Measurements from ENCODE around the gene STAM.
"Not testable (repeated sequence)": the region's sequence is repeated elsewhere in the genome, so short reads cannot be mapped to it uniquely, and the experiment has no call there.

STAM gene

GRCh38 chr10:17643755-17644484, at the start of gene STAM:
Gene STAM (plus strand): TSS chr10:17644151. CDS start chr10:17644340, 189 bp downstream.
- peak; percentile 100 for DNase-seq

GRCh38 chr10:17597386-17597785, 46.6 kb upstream of the STAM start:
- no peak for DNase-seq

- no peak for DNase-seq
These were observed 44.9 kb upstream of the STAM start for GRCh38 chr10:17599089-17599488.

- DNase-seq: no peak
These were observed 38.0 kb upstream of the STAM start for GRCh38 chr10:17605936-17606335.

GRCh38 chr10:17606547-17607040, 37.4 kb upstream of the STAM start:
- no peak for DNase-seq

GRCh38 chr10:17607060-17607459, 36.9 kb upstream of the STAM start:
- no peak for DNase-seq

GRCh38 chr10:17607603-17608332, 36.2 kb upstream of the STAM start:
- peak; percentile 76 for DNase-seq

GRCh38 chr10:17609523-17610079, 34.4 kb upstream of the STAM start:
- DNase-seq: no peak

GRCh38 chr10:17616403-17617030, 27.4 kb upstream of the STAM start:
- DNase-seq: peak; percentile 97

- peak; percentile 99 for DNase-seq
These were observed 26.7 kb upstream of the STAM start, which contains the start of gene HACD1 for GRCh38 chr10:17617031-17617911. Gene HACD1 (minus strand): TSS chr10:17617374. CDS start chr10:17617339, 35 bp downstream.

GRCh38 chr10:17622061-17622460, 21.9 kb upstream of the STAM start:
- no peak for DNase-seq

- DNase-seq: no peak
These were observed 19.0 kb upstream of the STAM start for GRCh38 chr10:17624996-17625395.

- DNase-seq: no peak
These were observed 17.3 kb upstream of the STAM start for GRCh38 chr10:17626656-17627055.

GRCh38 chr10:17632590-17632989, 11.4 kb upstream of the STAM start:
- not testable (repeated sequence) for DNase-seq

GRCh38 chr10:17633353-17633752, 10.6 kb upstream of the STAM start:
- DNase-seq: no peak

GRCh38 chr10:17637869-17638268, 6.1 kb upstream of the STAM start:
- DNase-seq: no peak

- no peak for DNase-seq
These were observed 3.6 kb upstream of the STAM start for GRCh38 chr10:17640331-17640816.

GRCh38 chr10:17643339-17643754, 604 bp upstream of the STAM start:
- DNase-seq: no peak

- no peak for DNase-seq
These were observed 563 bp downstream of the STAM start for GRCh38 chr10:17644485-17644943.

- DNase-seq: no peak
These were observed 1.8 kb downstream of the STAM start for GRCh38 chr10:17645621-17646345.

- no peak for DNase-seq
These were observed 3.4 kb downstream of the STAM start for GRCh38 chr10:17647326-17647725.
